Measurements from ENCODE around the gene SNRNP40.

DNA sequence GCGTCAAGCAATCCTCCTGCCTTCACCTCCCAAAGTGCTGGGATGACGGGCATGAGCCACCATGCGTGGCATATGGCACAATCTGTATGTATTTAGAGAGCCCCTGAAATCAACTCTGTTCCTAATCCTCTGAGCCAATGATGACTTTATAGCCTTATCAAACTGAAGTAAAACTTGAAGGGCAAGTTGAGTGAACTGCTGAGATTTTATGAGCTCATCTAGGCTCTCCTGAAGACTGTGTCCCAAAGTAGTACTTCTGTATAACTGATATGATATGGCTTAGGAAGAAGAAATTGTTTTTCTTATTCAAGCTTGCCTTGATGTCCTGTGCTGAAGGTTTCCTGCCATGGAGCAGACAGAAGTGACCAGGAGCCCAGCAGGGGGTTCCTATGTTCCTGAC, 33.2 kb downstream of the SNRNP40 start:
- TF ChIP-seq CTCF (conservative IDR thresholded peaks at IDR 0.05; ENCODE audit: low read depth in 2 of 2) (no peak), EZH2 (IDR thresholded peaks at IDR 0.05; ENCODE audit: low read depth, unreplicated experiment) (no peak), POLR2AphosphoS5 (IDR thresholded peaks at IDR 0.05; ENCODE audit: low read depth) (no peak), ZNF331 (CRISPR knock-in tag; IDR thresholded peaks at IDR 0.05; ENCODE audit: low read depth) (no peak), EZH2phosphoT487 (IDR thresholded peaks at IDR 0.05; ENCODE audit: unreplicated experiment) (no peak), CREB1 (CRISPR knock-in tag; IDR thresholded peaks at IDR 0.05; ENCODE audit: low read depth) (no peak), REST (IDR thresholded peaks at IDR 0.05; ENCODE audit: unreplicated experiment) (no peak), NANOG (IDR thresholded peaks at IDR 0.05; ENCODE audit: borderline replicate concordance) (no peak)
- TF ChIP-seq, protein P1, sequence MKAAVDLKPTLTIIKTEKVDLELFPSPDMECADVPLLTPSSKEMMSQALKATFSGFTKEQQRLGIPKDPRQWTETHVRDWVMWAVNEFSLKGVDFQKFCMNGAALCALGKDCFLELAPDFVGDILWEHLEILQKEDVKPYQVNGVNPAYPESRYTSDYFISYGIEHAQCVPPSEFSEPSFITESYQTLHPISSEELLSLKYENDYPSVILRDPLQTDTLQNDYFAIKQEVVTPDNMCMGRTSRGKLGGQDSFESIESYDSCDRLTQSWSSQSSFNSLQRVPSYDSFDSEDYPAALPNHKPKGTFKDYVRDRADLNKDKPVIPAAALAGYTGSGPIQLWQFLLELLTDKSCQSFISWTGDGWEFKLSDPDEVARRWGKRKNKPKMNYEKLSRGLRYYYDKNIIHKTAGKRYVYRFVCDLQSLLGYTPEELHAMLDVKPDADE (IDR thresholded peaks at IDR 0.05), result no peak
